ENCODE data around the gene GSTM4.

DNA sequence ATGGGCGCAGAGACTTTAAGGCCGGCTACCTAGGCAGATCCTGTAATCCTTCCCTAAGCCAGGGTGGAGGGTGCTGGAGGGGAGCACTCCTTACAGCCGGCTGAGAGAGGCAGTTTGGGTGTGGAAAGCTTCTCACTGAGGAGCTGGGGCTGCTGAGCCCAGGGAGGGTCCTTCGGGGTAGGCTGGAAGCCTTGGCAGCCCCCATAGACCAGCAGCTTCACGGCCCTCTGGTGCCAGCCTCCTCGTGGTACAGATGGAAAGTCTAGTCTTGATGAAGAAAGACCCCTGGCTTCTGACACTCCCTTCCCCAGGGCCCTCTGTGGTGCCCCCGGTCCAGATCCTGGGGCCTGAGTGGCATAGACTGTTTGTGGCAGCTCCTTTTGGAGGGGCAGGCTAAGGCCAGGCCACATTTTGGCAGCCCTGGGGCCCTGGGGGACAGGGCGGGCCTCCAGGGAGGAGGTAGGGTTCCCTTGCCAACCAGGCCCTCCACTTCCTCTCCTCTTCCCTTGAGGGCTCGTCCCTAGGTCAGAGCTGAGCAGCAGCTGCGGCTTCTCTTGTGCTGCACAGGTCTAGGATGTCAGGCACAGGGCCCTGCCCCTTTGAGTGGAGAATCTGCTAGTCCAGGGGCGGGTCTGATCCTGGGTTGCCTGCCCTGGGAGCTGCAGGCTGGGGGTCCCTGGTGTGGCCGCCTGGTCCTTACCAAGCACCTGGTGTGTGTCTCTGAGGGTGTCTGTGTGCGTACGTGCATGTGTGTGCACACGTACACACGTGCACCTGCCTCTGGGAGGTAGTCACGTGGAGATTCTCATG, 31.5 kb upstream of the GSTM4 start:
- TF ChIP-seq, protein P1, sequence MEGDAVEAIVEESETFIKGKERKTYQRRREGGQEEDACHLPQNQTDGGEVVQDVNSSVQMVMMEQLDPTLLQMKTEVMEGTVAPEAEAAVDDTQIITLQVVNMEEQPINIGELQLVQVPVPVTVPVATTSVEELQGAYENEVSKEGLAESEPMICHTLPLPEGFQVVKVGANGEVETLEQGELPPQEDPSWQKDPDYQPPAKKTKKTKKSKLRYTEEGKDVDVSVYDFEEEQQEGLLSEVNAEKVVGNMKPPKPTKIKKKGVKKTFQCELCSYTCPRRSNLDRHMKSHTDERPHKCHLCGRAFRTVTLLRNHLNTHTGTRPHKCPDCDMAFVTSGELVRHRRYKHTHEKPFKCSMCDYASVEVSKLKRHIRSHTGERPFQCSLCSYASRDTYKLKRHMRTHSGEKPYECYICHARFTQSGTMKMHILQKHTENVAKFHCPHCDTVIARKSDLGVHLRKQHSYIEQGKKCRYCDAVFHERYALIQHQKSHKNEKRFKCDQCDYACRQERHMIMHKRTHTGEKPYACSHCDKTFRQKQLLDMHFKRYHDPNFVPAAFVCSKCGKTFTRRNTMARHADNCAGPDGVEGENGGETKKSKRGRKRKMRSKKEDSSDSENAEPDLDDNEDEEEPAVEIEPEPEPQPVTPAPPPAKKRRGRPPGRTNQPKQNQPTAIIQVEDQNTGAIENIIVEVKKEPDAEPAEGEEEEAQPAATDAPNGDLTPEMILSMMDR (IDR thresholded peaks at IDR 0.05) = no peak
- TF ChIP-seq POLR2A (IDR thresholded peaks at IDR 0.05; ENCODE audit: low read length) (no peak), EP300 (IDR thresholded peaks at IDR 0.05) (no peak), RFX5 (IDR thresholded peaks at IDR 0.05) (no peak), BCL3 (IDR thresholded peaks at IDR 0.05) (no peak), SMC3 (IDR thresholded peaks at IDR 0.05) (no peak)
